ENCODE results near the gene CEP97. TPM values are rescaled to one million over a fixed set of nuclear protein-coding genes. Genes with fewer than 3 reads are reported as not detected.

Gene CEP97
- total RNA-seq, 1 experiment from 2014 or later = 11.5 TPM

GRCh38 chr3:101695779-101696372, 28.5 kb upstream of the CEP97 start:
- BruUV-seq (replicated peaks) = no TSS peak
- H3K4me1 Mint-ChIP-seq (ENCODE audit: insufficient read depth, unreplicated experiment) = peaks cover 7% of the 10 kb centered on the region
- H3K27ac Mint-ChIP-seq (ENCODE audit: low read depth, unreplicated experiment) = no peak overlapping the region
- intact Hi-C loops (cut with micrococcal nuclease) = loop anchor here (1.0 to 2.0 kb wide), 4 partner anchors 11 to 533 kb away; partner anchors contain the start of gene CEP97
- POLR2A ChIA-PET = interaction anchor here (0.7 kb wide), 1 partner anchor 13 kb away, joined by 3 read pairs; no protein-coding TSS in a partner anchor
- peak; percentile 83 for TF ChIP-seq CTCF (IDR thresholded peaks at IDR 0.05; ENCODE audit: unreplicated experiment)
- no peaks in the 10 kb centered on the region for H3K9me3 Mint-ChIP-seq (ENCODE audit: unreplicated experiment)
- no peaks in the 10 kb centered on the region for H3K36me3 Mint-ChIP-seq (ENCODE audit: insufficient read depth, unreplicated experiment)
- H3K4me3 Mint-ChIP-seq (ENCODE audit: unreplicated experiment) = no peak overlapping the region
- H3K27me3 Mint-ChIP-seq (ENCODE audit: insufficient read depth, unreplicated experiment) = no peaks in the 10 kb centered on the region
- peak; percentile 75 for DNase-seq (ENCODE audit: unreplicated experiment)
- CTCF ChIA-PET = interaction anchor here (0.6 to 2.3 kb wide), 11 partner anchors 10 to 530 kb away, joined by 3 to 40 read pairs (median 4); no protein-coding TSS in a partner anchor

- DNase-seq (ENCODE audit: unreplicated experiment) = no peak
- ChIA-PET CTCF (interaction anchor here (0.6 to 1.4 kb wide), 8 partner anchors 8 to 523 kb away, joined by 3 to 4 read pairs (median 4); partner anchors contain the start of gene ZBTB11), POLR2A (interaction anchor here (0.6 to 8.2 kb wide), 9 partner anchors 16 to 497 kb away, joined by 3 to 50 read pairs (median 4); partner anchors contain the start of genes CEP97, PCNP, RPL24 and ZBTB11)
- TF ChIP-seq CTCF (IDR thresholded peaks at IDR 0.05; ENCODE audit: unreplicated experiment) = no peak
- Mint-ChIP-seq H3K27me3 (ENCODE audit: insufficient read depth, unreplicated experiment) (no peaks in the 10 kb centered on the region), H3K9me3 (ENCODE audit: unreplicated experiment) (no peaks in the 10 kb centered on the region), H3K36me3 (ENCODE audit: insufficient read depth, unreplicated experiment) (no peaks in the 10 kb centered on the region), H3K4me3 (ENCODE audit: unreplicated experiment) (no peak overlapping the region), H3K27ac (ENCODE audit: low read depth, unreplicated experiment) (peak overlapping the region; percentile 59), H3K4me1 (ENCODE audit: insufficient read depth, unreplicated experiment) (peaks cover 20% of the 10 kb centered on the region)
- no TSS peak for BruUV-seq (replicated peaks)
- intact Hi-C loops (cut with micrococcal nuclease) = no loop called here
Observed at GRCh38 chr3:101701696-101702634, 22.4 kb upstream of the CEP97 start.

- Mint-ChIP-seq H3K4me1 (ENCODE audit: insufficient read depth, unreplicated experiment) (peaks cover 20% of the 10 kb centered on the region), H3K4me3 (ENCODE audit: unreplicated experiment) (no peak overlapping the region), H3K27ac (ENCODE audit: low read depth, unreplicated experiment) (peak overlapping the region; percentile 59), H3K36me3 (ENCODE audit: insufficient read depth, unreplicated experiment) (no peaks in the 10 kb centered on the region), H3K9me3 (ENCODE audit: unreplicated experiment) (no peaks in the 10 kb centered on the region), H3K27me3 (ENCODE audit: insufficient read depth, unreplicated experiment) (no peaks in the 10 kb centered on the region)
- no peak for TF ChIP-seq CTCF (IDR thresholded peaks at IDR 0.05; ENCODE audit: unreplicated experiment)
- BruUV-seq (replicated peaks) = no TSS peak
- no peak for DNase-seq (ENCODE audit: unreplicated experiment)
- intact Hi-C loops (cut with micrococcal nuclease) = no loop called here
- POLR2A ChIA-PET = interaction anchor here (0.8 to 8.2 kb wide), 7 partner anchors 17 to 129 kb away, joined by 3 to 50 read pairs (median 6); partner anchors contain the start of genes CEP97, PCNP, RPL24 and ZBTB11
- CTCF ChIA-PET = interaction anchor here (0.6 to 1.3 kb wide), 4 partner anchors 17 to 1201 kb away, joined by 3 to 4 read pairs (median 4); no protein-coding TSS in a partner anchor
Observed at GRCh38 chr3:101702726-101703125, 21.7 kb upstream of the CEP97 start.
